ENCODE measurements around the gene C4orf46. TPM values are rescaled to one million over a fixed set of nuclear protein-coding genes. Genes with fewer than 3 reads are reported as not detected.

C4orf46 gene
- total and polyA plus RNA-seq, 10 of the 15 experiments (the other 5 are each of a cell fraction or from before 2014, with no cell fraction given), result 9.3 to 40.2 (median 20.5) TPM

GRCh38 chr4:158710814-158711213 lies 39.1 kb upstream of the C4orf46 start:
- in situ Hi-C loops (cut with MboI) (no loop called here), intact Hi-C loops (cut with micrococcal nuclease; ENCODE audit: unreplicated experiment) (no loop called here)
- DNase-seq (ENCODE audit: low read depth, low spot score), result no peak
- TF ChIP-seq RELA (IDR thresholded peaks at IDR 0.05; ENCODE audit: borderline replicate concordance, partially characterized antibody) (no peak), ZNF687 (IDR thresholded peaks at IDR 0.05) (no peak), SP1 (IDR thresholded peaks at IDR 0.05; ENCODE audit: low read depth, low read length) (no peak), RBBP5 (conservative IDR thresholded peaks at IDR 0.05) (no peak), CTCF (IDR thresholded peaks at IDR 0.05 in 2 of 3, conservative IDR thresholded peaks at IDR 0.05 in 1 of 3; ENCODE audit: control insufficient read depth in 2 of 3, extremely low read depth in 1 of 3, insufficient read depth in 1 of 3, low read depth in 3 of 3, low read length in 3 of 3) (peak in 2 of 3 experiments; percentile 7 to 24; a peak in 1 of 6 replicates), E2F4 (IDR thresholded peaks at IDR 0.05; ENCODE audit: low read depth, low read length) (no peak), RAD21 (IDR thresholded peaks at IDR 0.05; ENCODE audit: insufficient read depth, low read depth, low read length) (0 out of 2 replicates have a peak, but pooled peaks have one; percentile 7), BCLAF1 (IDR thresholded peaks at IDR 0.05) (no peak)
- Histone ChIP-seq H3K27ac (ENCODE audit: control insufficient read depth, insufficient read depth) (no peak overlapping the region), H3K36me3 (ENCODE audit: control insufficient read depth in 2 of 2, insufficient read depth in 2 of 2, low read length in 1 of 2) (peaks cover 0 to 20% of the 10 kb centered on the region in 2 experiments; a peak in 2 of 4 replicates), H3K4me1 (ENCODE audit: control insufficient read depth, insufficient read depth, low read length) (no peaks in the 10 kb centered on the region), H4K20me1 (ENCODE audit: control insufficient read depth, insufficient read depth) (no peaks in the 10 kb centered on the region), H3K9ac (ENCODE audit: control insufficient read depth, insufficient read depth, low read length) (no peak overlapping the region), H3K79me2 (ENCODE audit: control insufficient read depth, insufficient read depth, low read length) (no peaks in the 10 kb centered on the region), H3K9me3 (replicated peaks; ENCODE audit: control insufficient read depth, insufficient read depth, low read length) (no peaks in the 10 kb centered on the region), H3K4me3 (no peak overlapping the region), H3K4me2 (ENCODE audit: control insufficient read depth, insufficient read depth) (no peak overlapping the region), H3K27me3 (replicated peaks in 1 of 2; ENCODE audit: control insufficient read depth in 2 of 2, insufficient read depth in 2 of 2, low read length in 1 of 2) (no peaks in the 10 kb centered on the region), H2AFZ (ENCODE audit: control insufficient read depth, low read depth, low read length) (no peak overlapping the region)
- ChIA-PET SMC1A (ENCODE audit: uncharacterized antibody, unreplicated experiment) (interaction anchor here (0.9 to 2.9 kb wide), 10 partner anchors 9 to 493 kb away, joined by 3 to 28 read pairs (median 4); no protein-coding TSS in a partner anchor), CTCF (interaction anchor here (0.6 to 3.0 kb wide), 12 partner anchors 9 to 653 kb away, joined by 3 to 13 read pairs (median 4); no protein-coding TSS in a partner anchor), POLR2A (no interaction called here), RAD21 (ENCODE audit: unreplicated experiment) (interaction anchor here (1.1 to 2.1 kb wide), 2 partner anchors 141 to 305 kb away, joined by 3 to 11 read pairs; no protein-coding TSS in a partner anchor)
- WGBS (ENCODE audit: insufficient coverage, insufficient replicate concordance, low lambda C conversion rate, missing lambda C conversion rate), result 100% methylated on average over 1 of the region's 1 CpG
- FAIRE-seq, result no peak
- BruUV-seq (replicated peaks), result no TSS peak
- ATAC-seq, result no peak; the same call in 2 of the 3 replicates

Data from GM12878 (cell line).